ENCODE results near the gene PLXNA4.
"Not testable (repeated sequence)": the region's sequence is repeated elsewhere in the genome, so short reads cannot be mapped to it uniquely, and the experiment has no call there.

Gene PLXNA4

GRCh38 chr7:132169730-132170129, 406.5 kb downstream of the PLXNA4 start:
- DNase-seq (ENCODE audit: low read depth) = no peak

GRCh38 chr7:132168239-132168638, 408.0 kb downstream of the PLXNA4 start:
- no peak for DNase-seq (ENCODE audit: low read depth)

- not testable (repeated sequence) for DNase-seq (ENCODE audit: low read depth)
Observed at GRCh38 chr7:132165695-132166094, 410.6 kb downstream of the PLXNA4 start.

GRCh38 chr7:132164558-132165125, 411.6 kb downstream of the PLXNA4 start:
- DNase-seq (ENCODE audit: low read depth) = no peak

GRCh38 chr7:132162556-132163144, 413.6 kb downstream of the PLXNA4 start:
- DNase-seq (ENCODE audit: low read depth) = no peak

- DNase-seq (ENCODE audit: low read depth) = no peak
Observed at GRCh38 chr7:132161976-132162375, 414.3 kb downstream of the PLXNA4 start.

GRCh38 chr7:132161533-132161915, 414.7 kb downstream of the PLXNA4 start:
- DNase-seq (ENCODE audit: low read depth) = no peak

GRCh38 chr7:132160611-132161532, 415.4 kb downstream of the PLXNA4 start:
- no peak for DNase-seq (ENCODE audit: low read depth)

GRCh38 chr7:132158841-132159240, 417.4 kb downstream of the PLXNA4 start:
- no peak for DNase-seq (ENCODE audit: low read depth)

GRCh38 chr7:132158166-132158565, 418.1 kb downstream of the PLXNA4 start:
- no peak for DNase-seq (ENCODE audit: low read depth)

- DNase-seq (ENCODE audit: low read depth) = no peak
Observed at GRCh38 chr7:132155715-132156114, 420.6 kb downstream of the PLXNA4 start.

GRCh38 chr7:132154695-132155471, 421.4 kb downstream of the PLXNA4 start:
- no peak for DNase-seq (ENCODE audit: low read depth)

GRCh38 chr7:132154248-132154647, 422.0 kb downstream of the PLXNA4 start:
- no peak for DNase-seq (ENCODE audit: low read depth)

- no peak for DNase-seq (ENCODE audit: low read depth)
Observed at GRCh38 chr7:132152131-132152889, 424.0 kb downstream of the PLXNA4 start.

GRCh38 chr7:132150711-132151110, 425.6 kb downstream of the PLXNA4 start:
- DNase-seq (ENCODE audit: low read depth) = no peak

GRCh38 chr7:132149436-132150304, 426.6 kb downstream of the PLXNA4 start:
- DNase-seq (ENCODE audit: low read depth) = no peak

GRCh38 chr7:132148876-132149275, 427.4 kb downstream of the PLXNA4 start:
- DNase-seq (ENCODE audit: low read depth) = no peak

GRCh38 chr7:132145466-132145865, 430.8 kb downstream of the PLXNA4 start:
- DNase-seq (ENCODE audit: low read depth) = no peak

GRCh38 chr7:132145063-132145462, 431.2 kb downstream of the PLXNA4 start:
- DNase-seq (ENCODE audit: low read depth) = no peak

GRCh38 chr7:132142006-132142405, 434.3 kb downstream of the PLXNA4 start:
- DNase-seq (ENCODE audit: low read depth) = no peak

- no peak for DNase-seq (ENCODE audit: low read depth)
Observed at GRCh38 chr7:132141109-132141508, 435.2 kb downstream of the PLXNA4 start.
